Smooth muscle cell (in vitro differentiated cells): Measurements from ENCODE around the gene DNAJC5. TPM values are rescaled to one million over a fixed set of nuclear protein-coding genes. Genes with fewer than 3 reads are reported as not detected.

ENCODE experiments used
- DNase-seq: peaks from one replicate; lab custom pipeline; 2025; ENCODE audit not compliant: unreplicated experiment; lab: John Stamatoyannopoulos, UW
- H2AFZ ChIP-seq: fragments of 200-600 bp; sonication (generic); 2 replicates; pipeline ENCODE4 v1.6.0; 2016; ENCODE audit warnings: antibody characterized with exemption, low read depth, mild to moderate bottlenecking
- H3F3A ChIP-seq: fragments of 200-600 bp; sonication (generic); 2 replicates; pipeline ENCODE4 v1.6.0; 2017; ENCODE audit warnings: antibody characterized with exemption, low read depth
- H3K27ac ChIP-seq: fragments of 200-600 bp; sonication (generic); 2 replicates; pipeline ENCODE4 v1.5.1; 2016; ENCODE audit warnings: low read depth, mild to moderate bottlenecking
- H3K27me3 ChIP-seq: fragments of 200-600 bp; sonication (generic); 2 replicates; pipeline ENCODE4 v1.6.1; 2016; ENCODE audit warnings: low read depth, mild to moderate bottlenecking
- H3K36me3 ChIP-seq: fragments of 200-600 bp; sonication (generic); 2 replicates; pipeline ENCODE4 v1.5.1; 2016; ENCODE audit warnings: low read depth
- H3K4me1 ChIP-seq: fragments of 200-600 bp; sonication (generic); 2 replicates; pipeline ENCODE4 v1.5.1; 2016; ENCODE audit warnings: low read depth
- H3K4me2 ChIP-seq: fragments of 200-600 bp; sonication (generic); 2 replicates; pipeline ENCODE4 v1.6.0; 2016; ENCODE audit warnings: mild to moderate bottlenecking
- H3K4me3 ChIP-seq: fragments of 200-600 bp; sonication (generic); 2 replicates; pipeline ENCODE4 v1.5.1; 2016; ENCODE audit warnings: mild to moderate bottlenecking
- H3K79me2 ChIP-seq: fragments of 200-600 bp; sonication (generic); 2 replicates; pipeline ENCODE4 v1.6.0; 2016; ENCODE audit warnings: low read depth, mild to moderate bottlenecking
- H3K9ac ChIP-seq: fragments of 200-600 bp; sonication (generic); 2 replicates; pipeline ENCODE4 v1.6.0; 2016; ENCODE audit warnings: low read depth
- H3K9me3 ChIP-seq: fragments of 200-600 bp; sonication (generic); replicated peaks from 2 replicates; pipeline ENCODE4 v1.5.1; 2016; ENCODE audit warnings: low read depth
- H4K20me1 ChIP-seq: fragments of 200-600 bp; sonication (generic); 2 replicates; pipeline ENCODE4 v1.6.0; 2016; ENCODE audit warnings: low read depth
- CTCF ChIP-seq: fragments of 200-600 bp; sonication (generic); IDR thresholded peaks from 2 replicates; pipeline ENCODE4 v1.5.1; 2017; ENCODE audit warnings: borderline replicate concordance, mild to moderate bottlenecking, antibody characterized with exemption; ENCODE audit not compliant: insufficient read depth, poor library complexity, severe bottlenecking
- WGBS: methylation state at CpG from one replicate; pipeline ENCODE4 v1.1.7; 2016; ENCODE audit warnings: low lambda C conversion rate; 5-methylcytosine and 5-hydroxymethylcytosine counted together
- polyA plus RNA-seq: library from polyadenylated mRNA; unstranded; fragments of >200 nt; fragmentation: Nextera tagmentation; extraction: Ambion mirVana; gene quantifications from 2 replicates; pipeline ENCODE4 v1.2.1, GENCODE V29; 2016
- total RNA-seq: library from RNA; depleted of rRNA; stranded (reverse); fragments of >200 nt; gene quantifications from 2 replicates; pipeline ENCODE4 v1.2.3, GENCODE V29; 2014

Gene DNAJC5
- total and polyA plus RNA-seq, 2 experiments from 2014 or later = 8.7 to 24.5 TPM

- H3K4me3 ChIP-seq = no peak overlapping the region
- H3K36me3 ChIP-seq = no peaks in the 10 kb centered on the region
- no peaks in the 10 kb centered on the region for H3F3A ChIP-seq
- no peaks in the 10 kb centered on the region for H3K27me3 ChIP-seq
- no peak for TF ChIP-seq CTCF
- H3K4me2 ChIP-seq = peak overlapping the region; percentile 78
- H3K27ac ChIP-seq = peak overlapping the region; percentile 8
- H3K9me3 ChIP-seq = no peaks in the 10 kb centered on the region
- no peak overlapping the region for H3K9ac ChIP-seq
- no peaks in the 10 kb centered on the region for H4K20me1 ChIP-seq
- DNase-seq = no peak
- 31% methylated on average over 16 of the region's 17 CpGs for WGBS
- peak overlapping the region; percentile 8 for H2AFZ ChIP-seq
- peaks cover 30% of the 10 kb centered on the region for H3K4me1 ChIP-seq
- H3K79me2 ChIP-seq = no peaks in the 10 kb centered on the region
These were observed 40.7 kb upstream of the DNAJC5 start for GRCh38 chr20:63854069-63854765.

DNA sequence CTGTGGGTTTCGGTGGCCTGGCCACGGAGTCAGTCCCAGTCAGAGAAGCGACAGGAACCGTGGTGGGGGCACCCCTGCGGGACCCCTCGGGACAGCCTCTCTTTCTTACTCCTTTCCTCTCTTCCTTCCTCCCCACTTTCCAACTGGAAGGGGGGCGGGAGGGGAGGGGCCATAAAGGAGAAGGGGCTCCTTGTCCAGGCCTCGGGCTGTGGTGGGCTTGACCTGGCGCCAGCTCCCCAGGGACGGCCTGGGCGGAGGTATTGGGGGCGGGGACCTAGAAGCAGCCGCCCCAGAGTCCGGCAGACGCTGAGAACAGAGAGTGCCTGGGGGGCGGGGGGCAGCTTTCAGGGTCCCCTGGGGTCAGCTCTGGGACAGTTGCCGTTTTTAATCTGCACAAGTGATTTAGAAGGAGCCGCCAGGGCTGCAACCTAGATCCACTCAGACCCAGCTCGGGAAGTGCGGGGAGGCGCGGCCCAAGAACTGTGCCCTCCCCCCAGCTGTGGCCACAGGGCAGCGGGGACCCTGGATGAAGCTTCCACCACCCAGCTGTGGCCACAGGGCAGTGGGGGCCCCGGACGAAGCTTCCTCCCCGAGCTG lies 40.1 kb upstream of the DNAJC5 start:
- Histone ChIP-seq H3K27ac (no peak overlapping the region), H3K36me3 (no peaks in the 10 kb centered on the region), H3K9ac (no peak overlapping the region), H3K4me3 (no peak overlapping the region), H3K9me3 (no peaks in the 10 kb centered on the region), H3K4me2 (peak overlapping the region; percentile 78), H4K20me1 (no peaks in the 10 kb centered on the region), H3K4me1 (peaks cover 31% of the 10 kb centered on the region), H3K27me3 (no peaks in the 10 kb centered on the region), H2AFZ (peak overlapping the region; percentile 8), H3F3A (no peaks in the 10 kb centered on the region), H3K79me2 (no peaks in the 10 kb centered on the region)
- 40% methylated on average over 26 of the region's 26 CpGs for WGBS
- no peak for DNase-seq
- TF ChIP-seq CTCF = no peak

- no peak for TF ChIP-seq CTCF
- H3K36me3 ChIP-seq = no peaks in the 10 kb centered on the region
- no peak overlapping the region for H3K4me3 ChIP-seq
- no peaks in the 10 kb centered on the region for H4K20me1 ChIP-seq
- H3F3A ChIP-seq = no peaks in the 10 kb centered on the region
- H3K9me3 ChIP-seq = no peaks in the 10 kb centered on the region
- no peak overlapping the region for H3K27ac ChIP-seq
- 79% methylated on average over 24 of the region's 36 CpGs for WGBS
- no peak overlapping the region for H2AFZ ChIP-seq
- H3K4me2 ChIP-seq = peak overlapping the region; percentile 78
- DNase-seq = no peak
- H3K4me1 ChIP-seq = peaks cover 31% of the 10 kb centered on the region
- H3K27me3 ChIP-seq = no peaks in the 10 kb centered on the region
- H3K79me2 ChIP-seq = no peaks in the 10 kb centered on the region
- H3K9ac ChIP-seq = no peak overlapping the region
These were observed 39.4 kb upstream of the DNAJC5 start for GRCh38 chr20:63855363-63856097.
